ENCODE results near the gene CCL3. TPM values are rescaled to one million over a fixed set of nuclear protein-coding genes. Genes with fewer than 3 reads are reported as not detected.
A peak's percentile ranks its signal among the peaks of the same experiment; 100 is the strongest.
"Not testable (repeated sequence)": the region's sequence is repeated elsewhere in the genome, so short reads cannot be mapped to it uniquely, and the experiment has no call there.

CCL3 gene
- total and polyA plus RNA-seq, 4 experiments from 2014 or later, result 3.2 to 4.2 TPM; not detected in 2

DNA sequence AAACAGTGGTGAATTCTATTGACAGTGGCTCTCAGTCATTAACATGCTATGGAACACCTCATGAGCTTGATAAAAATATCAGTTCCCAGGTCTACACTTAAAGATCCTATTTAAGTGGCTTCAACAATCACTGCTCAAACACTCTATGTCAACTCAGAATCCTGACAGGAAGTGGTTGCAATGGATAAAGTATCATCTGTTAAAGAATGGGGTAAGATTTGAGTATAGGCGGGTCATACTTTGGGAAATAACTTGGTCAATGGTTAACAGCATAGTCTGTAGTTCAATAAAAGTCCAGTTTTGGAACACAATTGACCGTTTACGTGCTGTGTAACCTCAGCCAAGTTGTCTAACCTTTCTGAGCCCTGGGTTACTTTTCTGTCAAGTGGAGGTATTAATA, 2.5 kb downstream of the CCL3 start:
- H3K36me3 ChIP-seq (ENCODE audit: insufficient read depth, low read length); CTCF ChIA-PET (ENCODE audit: partially characterized antibody); H3K9me3 Mint-ChIP-seq; H3K27me3 ChIP-seq (ENCODE audit: insufficient read depth, low read length); H3K9me3 ChIP-seq (ENCODE audit: control insufficient read depth in 1 of 2, low read length in 2 of 2); H3K36me3 Mint-ChIP-seq; POLR2A ChIA-PET (ENCODE audit: partially characterized antibody); H3K4me3 ChIP-seq (ENCODE audit: low read length in 2 of 2); H3K4me3 Mint-ChIP-seq; DNase-seq; intact Hi-C loops (cut with micrococcal nuclease); H3K4me1 ChIP-seq (ENCODE audit: insufficient read depth, low read length); H3K27ac Mint-ChIP-seq; H3K27ac ChIP-seq (ENCODE audit: low read depth, low read length): not testable (repeated sequence)
- peaks cover 14 to 22% of the 10 kb centered on the region in 2 donors for H3K27me3 Mint-ChIP-seq
- H3K4me1 Mint-ChIP-seq, result peaks cover 7 to 18% (median 10%) of the 10 kb centered on the region in 4 donors

DNA sequence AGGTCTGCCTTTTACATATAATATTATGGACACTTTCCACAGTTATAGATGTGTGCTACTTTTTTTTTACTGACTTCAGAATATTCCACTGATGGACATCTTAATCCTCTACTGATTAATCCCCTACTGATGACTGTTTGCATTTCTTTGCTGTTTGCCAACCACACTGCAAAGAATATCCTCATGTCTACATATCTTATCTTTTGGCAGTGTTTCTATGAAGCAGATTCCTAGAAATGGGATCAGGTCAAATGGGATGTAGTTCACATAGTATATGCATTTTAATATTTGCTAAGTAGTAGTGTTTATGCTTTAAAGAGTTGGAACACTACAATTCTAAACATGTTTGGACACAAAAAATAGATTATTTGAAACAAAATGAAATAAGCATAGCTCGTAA, 3.2 kb downstream of the CCL3 start:
- POLR2A ChIA-PET (ENCODE audit: partially characterized antibody), result no interaction called here
- no peaks in the 10 kb centered on the region for H3K9me3 Mint-ChIP-seq

DNA sequence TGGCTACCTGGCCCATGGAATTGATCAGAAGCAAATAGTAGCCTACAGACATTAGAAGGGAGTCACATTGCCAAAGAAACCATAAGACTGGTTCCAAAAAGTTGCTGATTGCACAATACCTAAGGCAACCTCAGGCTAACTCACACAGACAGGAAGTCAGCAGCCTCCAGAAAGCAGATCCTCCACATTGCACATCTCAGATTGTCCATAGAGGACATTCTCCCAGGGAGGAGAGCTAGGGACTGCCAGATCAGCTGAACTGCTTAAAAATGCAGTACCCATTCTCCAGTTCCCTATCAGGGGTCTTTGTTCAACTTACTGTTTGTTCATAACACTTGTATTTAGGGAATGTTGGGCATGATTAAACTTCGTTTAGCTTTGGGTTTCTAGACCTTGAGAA, 4.2 kb downstream of the CCL3 start:
- Mint-ChIP-seq H3K27me3 (peaks cover 10 to 17% of the 10 kb centered on the region in 2 donors), H3K4me3 (peak overlapping the region in 1 of 8 donors; percentile 11), H3K36me3 (no peaks in the 10 kb centered on the region), H3K9me3 (no peaks in the 10 kb centered on the region), H3K27ac (peak overlapping the region in 1 of 7 donors; percentile 27), H3K4me1 (peaks cover 7 to 24% (median 18%) of the 10 kb centered on the region in 4 donors)
- DNase-seq, result no peak
- H3K36me3 ChIP-seq (ENCODE audit: insufficient read depth, low read length), result no peaks in the 10 kb centered on the region
- H3K27me3 ChIP-seq (ENCODE audit: insufficient read depth, low read length), result no peaks in the 10 kb centered on the region
- no peak overlapping the region for H3K27ac ChIP-seq (ENCODE audit: low read depth, low read length)
- H3K4me3 ChIP-seq (ENCODE audit: low read length in 2 of 2), result no peak overlapping the region
- no peaks in the 10 kb centered on the region for H3K9me3 ChIP-seq (ENCODE audit: control insufficient read depth in 1 of 2, low read length in 2 of 2)
- H3K4me1 ChIP-seq (ENCODE audit: insufficient read depth, low read length), result peaks cover 9% of the 10 kb centered on the region
- intact Hi-C loops (cut with micrococcal nuclease), result no loop called here
- ChIA-PET POLR2A (ENCODE audit: partially characterized antibody) (interaction anchor here (0.7 kb wide), 1 partner anchor 1082 kb away, joined by 3 read pairs; no protein-coding TSS in a partner anchor), CTCF (ENCODE audit: partially characterized antibody) (interaction anchor here (1.1 kb wide), 1 partner anchor 13 kb away, joined by 3 read pairs; no protein-coding TSS in a partner anchor)

More for the DNA sequence above, 3.2 kb downstream of the CCL3 start:
- H3K27ac ChIP-seq (ENCODE audit: low read depth, low read length), result no peak overlapping the region
- H3K27me3 ChIP-seq (ENCODE audit: insufficient read depth, low read length), result no peaks in the 10 kb centered on the region
- Mint-ChIP-seq H3K27me3 (peaks cover 13 to 20% of the 10 kb centered on the region in 2 donors), H3K36me3 (no peaks in the 10 kb centered on the region), H3K4me1 (peaks cover 9 to 24% (median 15%) of the 10 kb centered on the region in 4 donors), H3K4me3 (no peak overlapping the region), H3K27ac (no peak overlapping the region)
- H3K4me1 ChIP-seq (ENCODE audit: insufficient read depth, low read length), result peaks cover 8% of the 10 kb centered on the region
- intact Hi-C loops (cut with micrococcal nuclease), result no loop called here
- no peaks in the 10 kb centered on the region for H3K9me3 ChIP-seq (ENCODE audit: control insufficient read depth in 1 of 2, low read length in 2 of 2)
- CTCF ChIA-PET (ENCODE audit: partially characterized antibody), result interaction anchor here (0.6 to 0.8 kb wide), 2 partner anchors 13 to 238 kb away, joined by 3 read pairs; no protein-coding TSS in a partner anchor
- H3K36me3 ChIP-seq (ENCODE audit: insufficient read depth, low read length), result no peaks in the 10 kb centered on the region
- DNase-seq, result no peak
- no peak overlapping the region for H3K4me3 ChIP-seq (ENCODE audit: low read length in 2 of 2)

DNA sequence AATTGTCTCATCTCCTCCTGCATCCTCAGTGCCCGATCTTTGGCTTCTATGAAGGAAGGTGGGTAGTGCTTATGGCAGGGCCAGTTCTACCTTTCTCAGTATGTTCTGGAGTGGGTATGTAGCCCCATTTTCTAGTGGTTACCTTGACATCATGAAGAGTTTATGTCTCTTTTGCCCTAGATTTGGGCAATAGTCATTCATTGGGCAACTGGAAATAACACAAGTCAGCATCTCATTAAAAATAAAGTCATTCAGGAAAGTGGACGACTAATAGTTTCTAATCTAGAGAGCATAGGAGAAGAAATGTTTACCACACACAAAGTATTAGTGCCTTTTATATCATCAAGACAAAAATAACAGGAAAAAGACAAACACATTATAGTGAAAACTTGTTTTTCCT, 6.3 kb downstream of the CCL3 start:
- H3K4me3 ChIP-seq (ENCODE audit: low read length in 2 of 2); H3K27ac ChIP-seq (ENCODE audit: low read depth, low read length); H3K36me3 Mint-ChIP-seq; CTCF ChIA-PET (ENCODE audit: partially characterized antibody); H3K27me3 ChIP-seq (ENCODE audit: insufficient read depth, low read length); H3K36me3 ChIP-seq (ENCODE audit: insufficient read depth, low read length); H3K4me1 ChIP-seq (ENCODE audit: insufficient read depth, low read length); DNase-seq; H3K9me3 Mint-ChIP-seq; intact Hi-C loops (cut with micrococcal nuclease); H3K27me3 Mint-ChIP-seq; POLR2A ChIA-PET (ENCODE audit: partially characterized antibody); H3K4me3 Mint-ChIP-seq; H3K9me3 ChIP-seq (ENCODE audit: control insufficient read depth in 1 of 2, low read length in 2 of 2): not testable (repeated sequence)
- Mint-ChIP-seq H3K27ac (peak overlapping the region in 3 of 7 donors; percentile 19 to 55 (median 44)), H3K4me1 (peaks cover 7 to 24% (median 17%) of the 10 kb centered on the region in 4 donors)

DNA sequence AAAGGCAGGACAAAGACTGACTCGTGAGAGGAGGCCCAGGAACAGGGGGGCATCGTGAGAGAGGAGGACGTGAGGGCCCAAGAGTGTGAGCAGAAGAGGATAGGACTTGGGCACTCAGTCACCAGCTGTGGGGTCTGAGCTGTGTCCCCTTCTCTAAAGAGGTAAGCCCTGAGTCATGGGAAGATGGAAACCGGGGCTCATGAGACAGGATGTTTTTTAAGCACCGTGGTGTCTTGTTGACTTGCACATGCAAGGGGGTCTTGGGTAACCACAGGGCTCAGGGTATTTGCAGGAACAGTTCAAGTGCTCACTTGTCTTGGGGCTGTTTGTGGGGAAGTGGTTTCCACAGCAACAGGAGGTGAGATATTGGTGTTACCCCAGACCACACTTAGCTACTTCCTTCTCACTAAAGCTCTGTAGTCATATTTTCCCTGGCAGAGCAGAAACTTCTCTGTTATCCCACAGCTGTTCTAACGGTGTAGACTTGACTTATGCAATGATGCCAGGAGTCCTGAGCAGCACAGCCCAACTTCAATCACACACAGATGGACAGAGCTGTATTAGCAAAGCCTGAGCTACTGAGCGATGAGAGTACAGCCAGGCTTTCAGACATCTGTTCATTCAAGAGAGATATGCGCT, 7.3 kb downstream of the CCL3 start:
- H3K36me3 ChIP-seq (ENCODE audit: insufficient read depth, low read length); H3K9me3 ChIP-seq (ENCODE audit: control insufficient read depth in 1 of 2, low read length in 2 of 2); H3K4me3 ChIP-seq (ENCODE audit: low read length in 2 of 2); H3K36me3 Mint-ChIP-seq; H3K27me3 Mint-ChIP-seq; H3K27me3 ChIP-seq (ENCODE audit: insufficient read depth, low read length); H3K4me1 ChIP-seq (ENCODE audit: insufficient read depth, low read length); H3K9me3 Mint-ChIP-seq; intact Hi-C loops (cut with micrococcal nuclease): not testable (repeated sequence)
- Mint-ChIP-seq H3K27ac (peak overlapping the region; percentile 52 to 89 (median 81)), H3K4me1 (peaks cover 7 to 24% (median 17%) of the 10 kb centered on the region in 4 donors), H3K4me3 (peak overlapping the region in 7 of 8 donors; percentile 50 to 86 (median 58))
- H3K27ac ChIP-seq (ENCODE audit: low read depth, low read length), result peak overlapping the region; percentile 15
- ChIA-PET POLR2A (ENCODE audit: partially characterized antibody) (interaction anchor here (0.6 kb wide), 1 partner anchor 501 kb away, joined by 4 read pairs; no protein-coding TSS in a partner anchor), CTCF (ENCODE audit: partially characterized antibody) (interaction anchor here (1.4 kb wide), 1 partner anchor 10 kb away, joined by 6 read pairs; no protein-coding TSS in a partner anchor)
- peak; percentile 38 to 70 (median 44) for DNase-seq

DNA sequence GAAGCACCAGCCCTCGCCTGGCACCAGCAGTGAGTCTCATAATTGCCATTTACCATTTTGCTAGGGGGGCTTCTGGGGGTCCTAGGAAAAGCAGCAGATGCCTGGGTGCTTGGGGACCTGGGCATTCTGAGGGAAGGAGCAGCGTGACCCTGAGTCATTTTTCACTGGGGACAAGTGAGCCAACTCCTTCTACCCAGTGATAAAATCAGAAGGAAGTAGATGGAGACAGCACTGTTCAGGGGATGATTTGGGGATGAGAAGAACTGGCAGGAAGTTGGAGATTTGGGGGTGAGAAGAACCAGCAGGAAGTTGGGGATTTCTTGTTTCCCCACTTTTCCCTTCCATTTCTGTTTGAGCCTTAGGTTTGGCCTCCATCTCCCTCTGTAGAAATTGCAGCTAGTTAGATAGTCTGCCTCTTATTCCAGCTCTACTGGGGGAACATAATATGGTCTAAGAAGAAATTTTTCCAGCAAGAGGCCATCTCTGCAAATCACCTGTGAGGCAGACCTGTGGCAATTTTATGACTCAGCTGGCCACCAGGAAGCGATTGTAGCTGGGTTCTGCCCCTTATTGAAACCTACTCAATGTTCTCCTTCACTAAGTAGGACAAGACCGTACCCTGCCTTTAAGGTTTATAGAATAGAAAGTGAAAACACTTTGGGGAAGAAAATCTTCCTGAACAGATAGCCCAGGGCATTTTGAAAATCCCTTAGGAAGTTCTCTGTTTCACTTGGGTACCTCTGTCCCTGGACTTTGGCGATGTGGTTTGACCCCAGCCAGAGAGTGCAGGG, 8.1 kb downstream of the CCL3 start:
- POLR2A ChIA-PET (ENCODE audit: partially characterized antibody), result interaction anchor here (0.6 kb wide), 1 partner anchor 502 kb away, joined by 4 read pairs; no protein-coding TSS in a partner anchor

DNA sequence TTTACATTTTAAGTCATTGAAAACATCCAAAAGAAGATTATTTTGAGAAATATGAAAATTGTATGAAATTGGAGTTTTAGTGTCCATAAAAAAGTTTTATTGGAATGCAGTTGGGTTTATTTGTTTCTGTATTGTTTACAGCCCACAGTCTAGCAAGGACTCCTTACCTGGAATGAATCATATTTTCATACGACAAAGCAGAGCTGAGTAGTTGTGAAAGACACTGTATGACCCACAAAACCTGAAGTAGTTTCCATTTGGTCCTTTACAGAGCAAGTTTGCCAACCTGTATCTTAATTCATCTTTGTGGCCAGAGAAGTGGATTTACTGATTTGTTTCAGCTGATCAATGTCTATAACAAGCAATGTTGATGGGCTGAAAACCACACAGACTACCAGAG, 15.6 kb downstream of the CCL3 start:
- intact Hi-C loops (cut with micrococcal nuclease), result no loop called here
- no peaks in the 10 kb centered on the region for H3K27me3 ChIP-seq (ENCODE audit: insufficient read depth, low read length)
- Mint-ChIP-seq H3K27me3 (no peaks in the 10 kb centered on the region), H3K4me3 (no peak overlapping the region), H3K27ac (no peak overlapping the region), H3K4me1 (peaks cover 3 to 9% (median 5%) of the 10 kb centered on the region in 4 donors), H3K9me3 (peaks cover 0 to 4% (median 0%) of the 10 kb centered on the region in 8 donors), H3K36me3 (no peaks in the 10 kb centered on the region)
- H3K4me1 ChIP-seq (ENCODE audit: insufficient read depth, low read length), result no peaks in the 10 kb centered on the region
- H3K27ac ChIP-seq (ENCODE audit: low read depth, low read length), result no peak overlapping the region
- DNase-seq, result no peak
- ChIA-PET CTCF (ENCODE audit: partially characterized antibody) (interaction anchor here (2.3 to 2.5 kb wide), 3 partner anchors 17 to 223 kb away, joined by 7 to 11 read pairs (median 8); no protein-coding TSS in a partner anchor), POLR2A (ENCODE audit: partially characterized antibody) (no interaction called here)
- no peaks in the 10 kb centered on the region for H3K36me3 ChIP-seq (ENCODE audit: insufficient read depth, low read length)
- H3K9me3 ChIP-seq (ENCODE audit: control insufficient read depth in 1 of 2, low read length in 2 of 2), result no peaks in the 10 kb centered on the region
- H3K4me3 ChIP-seq (ENCODE audit: low read length in 2 of 2), result no peak overlapping the region

More for the DNA sequence above, 8.1 kb downstream of the CCL3 start:
- H3K36me3 Mint-ChIP-seq; H3K27me3 Mint-ChIP-seq; H3K4me3 ChIP-seq (ENCODE audit: low read length in 2 of 2); H3K27me3 ChIP-seq (ENCODE audit: insufficient read depth, low read length); H3K9me3 ChIP-seq (ENCODE audit: control insufficient read depth in 1 of 2, low read length in 2 of 2); H3K9me3 Mint-ChIP-seq; H3K36me3 ChIP-seq (ENCODE audit: insufficient read depth, low read length); intact Hi-C loops (cut with micrococcal nuclease); DNase-seq; H3K4me1 ChIP-seq (ENCODE audit: insufficient read depth, low read length): not testable (repeated sequence)
- H3K27ac ChIP-seq (ENCODE audit: low read depth, low read length), result peak overlapping the region; percentile 15
- Mint-ChIP-seq H3K4me1 (peaks cover 7 to 24% (median 17%) of the 10 kb centered on the region in 4 donors), H3K27ac (peak overlapping the region; percentile 52 to 89 (median 81)), H3K4me3 (peak overlapping the region in 7 of 8 donors; percentile 50 to 86 (median 58))
- CTCF ChIA-PET (ENCODE audit: partially characterized antibody), result interaction anchor here (1.4 kb wide), 1 partner anchor 9 kb away, joined by 6 read pairs; no protein-coding TSS in a partner anchor
